Neuronal stem cell (in vitro differentiated cells): Measurements from ENCODE around the gene NXPE4.

ENCODE experiments used
- DNase-seq: peaks from one replicate; pipeline ENCODE4 v3.0.0-alpha.2; 2013; ENCODE audit warnings: low spot score
- H2AFZ ChIP-seq: one replicate; pipeline ENCODE4 v1.6.1; 2013; ENCODE audit warnings: mild to moderate bottlenecking, low read length, inconsistent platforms
- H2AK5ac ChIP-seq: 2 replicates; pipeline ENCODE4 v1.6.1; 2013; ENCODE audit warnings: low read depth, mild to moderate bottlenecking, inconsistent platforms, low read length, moderate library complexity, mixed read lengths
- H2BK120ac ChIP-seq: 2 replicates; pipeline ENCODE4 v1.6.1; 2013; ENCODE audit warnings: low read depth, mild to moderate bottlenecking, inconsistent platforms, low read length, moderate library complexity, mixed read lengths
- H2BK12ac ChIP-seq: one replicate; pipeline ENCODE4 v1.6.1; 2013; ENCODE audit warnings: low read length, inconsistent platforms
- H2BK15ac ChIP-seq: 2 replicates; pipeline ENCODE4 v1.6.1; 2013; ENCODE audit warnings: mild to moderate bottlenecking, low read length, inconsistent platforms, mixed read lengths
- H2BK5ac ChIP-seq: one replicate; pipeline ENCODE4 v1.6.1; 2013; ENCODE audit warnings: inconsistent platforms, mild to moderate bottlenecking, low read length, moderate library complexity
- H3K14ac ChIP-seq: one replicate; pipeline ENCODE4 v1.6.1; 2013; ENCODE audit warnings: low read length, inconsistent platforms
- H3K18ac ChIP-seq: 2 replicates; pipeline ENCODE4 v1.6.1; 2013; ENCODE audit warnings: low read length, inconsistent platforms
- H3K23ac ChIP-seq: 2 replicates; pipeline ENCODE4 v1.6.1; 2013; ENCODE audit warnings: low read depth, mild to moderate bottlenecking, mixed read lengths, low read length, inconsistent platforms; ENCODE audit not compliant: poor library complexity
- H3K27ac ChIP-seq: replicated peaks from 3 replicates; pipeline ENCODE4 v1.5.1; 2013; ENCODE audit warnings: low read length, inconsistent platforms
- H3K27me3 ChIP-seq, 3 experiments: 2 replicates each; pipeline ENCODE4 v1.6.1; 2013; ENCODE audit warnings: low read length in 3 of 3, mild to moderate bottlenecking in 2 of 3, inconsistent platforms in 1 of 3, low read depth in 1 of 3, mixed read lengths in 1 of 3, moderate library complexity in 1 of 3; ENCODE audit not compliant: control insufficient read depth in 3 of 3, insufficient read depth in 3 of 3
- H3K36me3 ChIP-seq, 2 donors: replicated peaks in 1 of 2; 2 replicates each; pipeline ENCODE4 v1.6.1; 2013; ENCODE audit warnings: low read length in 2 of 2; ENCODE audit not compliant: control insufficient read depth in 2 of 2, insufficient read depth in 2 of 2
- H3K4ac ChIP-seq: 2 replicates; pipeline ENCODE4 v1.6.1; 2013; ENCODE audit warnings: inconsistent platforms, mild to moderate bottlenecking, low read length, moderate library complexity
- H3K4me1 ChIP-seq, 2 donors: 1 replicate in 1 of 2; 2 replicates in 1 of 2; pipeline ENCODE4 v1.6.1; 2013; ENCODE audit warnings: low read length in 2 of 2, low read depth in 1 of 2; ENCODE audit not compliant: control insufficient read depth in 2 of 2, insufficient read depth in 1 of 2
- H3K4me2 ChIP-seq: one replicate; pipeline ENCODE4 v1.6.1; 2013; ENCODE audit warnings: mild to moderate bottlenecking, low read length, inconsistent platforms; ENCODE audit not compliant: insufficient read depth, poor library complexity, severe bottlenecking
- H3K4me3 ChIP-seq, 2 donors: 2 replicates each; pipeline ENCODE4 v1.5.1; 2013; ENCODE audit warnings: low read length in 2 of 2, mild to moderate bottlenecking in 2 of 2, inconsistent platforms in 1 of 2, moderate library complexity in 1 of 2
- H3K79me1 ChIP-seq: one replicate; pipeline ENCODE4 v1.6.1; 2013; ENCODE audit warnings: low read depth, mild to moderate bottlenecking, inconsistent platforms, low read length, moderate library complexity
- H3K9ac ChIP-seq: one replicate; pipeline ENCODE4 v1.6.1; 2013; ENCODE audit warnings: mild to moderate bottlenecking, low read depth, low read length, inconsistent platforms; ENCODE audit not compliant: poor library complexity
- H3K9me3 ChIP-seq, 2 donors: replicated peaks in 1 of 2; 2 replicates each; pipeline versions ENCODE3 to v1.6.1; 2013; ENCODE audit warnings: low read length in 2 of 2, mild to moderate bottlenecking in 2 of 2, inconsistent platforms in 1 of 2, low read depth in 1 of 2, mixed read lengths in 1 of 2, moderate library complexity in 1 of 2; ENCODE audit not compliant: control insufficient read depth in 2 of 2, insufficient read depth in 1 of 2
- H4K8ac ChIP-seq: one replicate; pipeline ENCODE4 v1.6.1; 2013; ENCODE audit warnings: low read depth, mild to moderate bottlenecking, inconsistent platforms, low read length, moderate library complexity
- H4K91ac ChIP-seq: one replicate; pipeline ENCODE4 v1.6.1; 2013; ENCODE audit warnings: low read length, low read depth, mild to moderate bottlenecking, inconsistent platforms; ENCODE audit not compliant: poor library complexity
- WGBS, 2 donors: extraction: QIAGEN DNeasy Blood & Tissue Kit; methylation state at CpG; one replicate each; pipeline ENCODE4 v1.1.7; 2013; ENCODE audit warnings: missing lambda C conversion rate in 2 of 2, mixed read lengths in 1 of 2; ENCODE audit not compliant: insufficient read length in 2 of 2, insufficient replicate concordance in 1 of 2; ENCODE audit errors: extremely low coverage in 2 of 2; 5-methylcytosine and 5-hydroxymethylcytosine counted together

The NXPE4 gene

GRCh38 chr11:114606003-114606801, 10.6 kb upstream of the NXPE4 start:
- H4K91ac ChIP-seq = no peak overlapping the region
- H2AK5ac ChIP-seq = no peak overlapping the region
- no peak overlapping the region for H2BK5ac ChIP-seq
- H2BK15ac ChIP-seq = no peak overlapping the region
- peaks cover 6 to 21% of the 10 kb centered on the region in 2 donors for H3K9me3 ChIP-seq
- no peak overlapping the region for H2BK120ac ChIP-seq
- no peak overlapping the region for H3K4me2 ChIP-seq
- no peak overlapping the region for H3K27ac ChIP-seq
- no peak for DNase-seq
- no peak overlapping the region for H2BK12ac ChIP-seq
- H3K79me1 ChIP-seq = no peaks in the 10 kb centered on the region
- WGBS, 2 donors = no CpG with 5 or more reads among the region's 9 CpGs
- no peak overlapping the region for H3K18ac ChIP-seq
- no peak overlapping the region for H3K4ac ChIP-seq
- H2AFZ ChIP-seq = no peak overlapping the region
- H3K14ac ChIP-seq = no peak overlapping the region
- H3K9ac ChIP-seq = no peak overlapping the region
- no peaks in the 10 kb centered on the region for H3K36me3 ChIP-seq
- no peaks in the 10 kb centered on the region for H3K4me1 ChIP-seq
- H3K23ac ChIP-seq = no peak overlapping the region
- no peaks in the 10 kb centered on the region for H3K27me3 ChIP-seq
- no peak overlapping the region for H3K4me3 ChIP-seq
- H4K8ac ChIP-seq = no peak overlapping the region

GRCh38 chr11:114605370-114605769, 9.8 kb upstream of the NXPE4 start:
- no peaks in the 10 kb centered on the region for H3K27me3 ChIP-seq
- no peak overlapping the region for H3K14ac ChIP-seq
- no peak overlapping the region for H2AK5ac ChIP-seq
- no peak overlapping the region for H3K23ac ChIP-seq
- no peak overlapping the region for H3K9ac ChIP-seq
- no peak overlapping the region for H2BK5ac ChIP-seq
- H3K4ac ChIP-seq = no peak overlapping the region
- H2BK12ac ChIP-seq = no peak overlapping the region
- no peak overlapping the region for H4K8ac ChIP-seq
- no CpG with 5 or more reads among the region's 10 CpGs for WGBS, 2 donors
- H4K91ac ChIP-seq = no peak overlapping the region
- H3K4me2 ChIP-seq = no peak overlapping the region
- no peak for DNase-seq
- H2AFZ ChIP-seq = no peak overlapping the region
- H3K4me3 ChIP-seq = no peak overlapping the region
- H3K9me3 ChIP-seq = peaks cover 5 to 21% of the 10 kb centered on the region in 2 donors
- no peaks in the 10 kb centered on the region for H3K36me3 ChIP-seq
- no peak overlapping the region for H2BK15ac ChIP-seq
- no peaks in the 10 kb centered on the region for H3K4me1 ChIP-seq
- H3K27ac ChIP-seq = no peak overlapping the region
- H2BK120ac ChIP-seq = no peak overlapping the region
- no peak overlapping the region for H3K18ac ChIP-seq
- H3K79me1 ChIP-seq = no peaks in the 10 kb centered on the region

- no peak overlapping the region for H3K14ac ChIP-seq
- H3K4me2 ChIP-seq = no peak overlapping the region
- DNase-seq = no peak
- no peak overlapping the region for H2BK12ac ChIP-seq
- no peak overlapping the region for H3K9ac ChIP-seq
- no peak overlapping the region for H4K8ac ChIP-seq
- no peak overlapping the region for H3K27ac ChIP-seq
- H2AK5ac ChIP-seq = no peak overlapping the region
- H3K4me1 ChIP-seq = no peaks in the 10 kb centered on the region
- no peak overlapping the region for H2BK5ac ChIP-seq
- no peaks in the 10 kb centered on the region for H3K79me1 ChIP-seq
- H3K23ac ChIP-seq = no peak overlapping the region
- H4K91ac ChIP-seq = no peak overlapping the region
- no peak overlapping the region for H3K18ac ChIP-seq
- no peaks in the 10 kb centered on the region for H3K27me3 ChIP-seq
- WGBS, 2 donors = no CpG with 5 or more reads among the region's 5 CpGs
- H3K4me3 ChIP-seq = no peak overlapping the region
- H2AFZ ChIP-seq = no peak overlapping the region
- no peak overlapping the region for H2BK120ac ChIP-seq
- H2BK15ac ChIP-seq = no peak overlapping the region
- peaks cover 5 to 19% of the 10 kb centered on the region in 2 donors for H3K9me3 ChIP-seq
- H3K36me3 ChIP-seq = no peaks in the 10 kb centered on the region
- H3K4ac ChIP-seq = no peak overlapping the region
Observed at GRCh38 chr11:114604886-114605285, 9.3 kb upstream of the NXPE4 start.

- H3K27me3 ChIP-seq = no peaks in the 10 kb centered on the region
- no peak overlapping the region for H4K8ac ChIP-seq
- no peak for DNase-seq
- no peak overlapping the region for H2BK15ac ChIP-seq
- H3K4me1 ChIP-seq = no peaks in the 10 kb centered on the region
- no peak overlapping the region for H2BK12ac ChIP-seq
- H2BK5ac ChIP-seq = no peak overlapping the region
- no peak overlapping the region for H4K91ac ChIP-seq
- H3K4me3 ChIP-seq = no peak overlapping the region
- peaks cover 2 to 14% of the 10 kb centered on the region in 2 donors for H3K9me3 ChIP-seq
- no peak overlapping the region for H3K18ac ChIP-seq
- no peak overlapping the region for H3K14ac ChIP-seq
- no peak overlapping the region for H3K4ac ChIP-seq
- WGBS, 2 donors = no CpG with 5 or more reads among the region's 13 CpGs
- no peaks in the 10 kb centered on the region for H3K36me3 ChIP-seq
- H2BK120ac ChIP-seq = no peak overlapping the region
- no peak overlapping the region for H2AFZ ChIP-seq
- H3K79me1 ChIP-seq = no peaks in the 10 kb centered on the region
- no peak overlapping the region for H3K9ac ChIP-seq
- no peak overlapping the region for H3K4me2 ChIP-seq
- H3K23ac ChIP-seq = no peak overlapping the region
- H2AK5ac ChIP-seq = no peak overlapping the region
- no peak overlapping the region for H3K27ac ChIP-seq
Observed at GRCh38 chr11:114604179-114604813, 8.7 kb upstream of the NXPE4 start.
